ENCODE data around the gene KDM1A. TPM values are rescaled to one million over a fixed set of nuclear protein-coding genes. Genes with fewer than 3 reads are reported as not detected.
"Not testable (repeated sequence)": the region's sequence is repeated elsewhere in the genome, so short reads cannot be mapped to it uniquely, and the experiment has no call there.

The KDM1A gene
- total and polyA plus RNA-seq, 9 of the 15 experiments (the other 6 are each of a cell fraction or from before 2014, with no cell fraction given): 59.2 to 181 (median 168) TPM

GRCh38 chr1:22978299-22978698 is 41.0 kb upstream of the KDM1A start:
- peaks cover 5 to 15% of the 10 kb centered on the region in 2 experiments; a peak in 3 of 5 replicates for H3K27me3 ChIP-seq (ENCODE audit: control insufficient read depth in 2 of 2, insufficient read depth in 2 of 2, low read length in 2 of 2)
- no peak for TF ChIP-seq JUNB (CRISPR knock-in tag; conservative IDR thresholded peaks at IDR 0.05)
- peak; percentile 6 for TF ChIP-seq MEIS2 (IDR thresholded peaks at IDR 0.05; ENCODE audit: partially characterized antibody)
- TF ChIP-seq CEBPB (tag; IDR thresholded peaks at IDR 0.05): 0 out of 2 replicates have a peak, but pooled peaks have one; percentile 10
- 42% methylated on average over 3 of the region's 3 CpGs for WGBS (ENCODE audit: insufficient coverage, low coverage, missing lambda C conversion rate)
- POLR2A ChIA-PET: no interaction called here
- H3K79me2 ChIP-seq (ENCODE audit: control insufficient read depth, insufficient read depth, low read length): no peaks in the 10 kb centered on the region
- H3K4me3 ChIP-seq: no peak overlapping the region
- no TSS peak for BruUV-seq (replicated peaks)
- peaks cover 0 to 4% of the 10 kb centered on the region in 2 experiments; a peak in 2 of 5 replicates for H3K4me1 ChIP-seq (replicated peaks in 1 of 2; ENCODE audit: control insufficient read depth in 2 of 2, insufficient read depth in 2 of 2, low read length in 2 of 2)
- no peak overlapping the region for H3K9ac ChIP-seq (ENCODE audit: insufficient read depth in 1 of 2, low read depth in 2 of 2, low read length in 2 of 2)
- CTCF ChIA-PET (ENCODE audit: low intra/inter-chr PET ratio): interaction anchor here (0.7 to 3.1 kb wide), 2 partner anchors 120 to 217 kb away, joined by 3 to 21 read pairs; no protein-coding TSS in a partner anchor
- intact Hi-C loops (cut with micrococcal nuclease): loop anchor here (5.0 to 10.0 kb wide), 3 partner anchors 104 to 557 kb away; partner anchors contain the start of gene E2F2
- ATAC-seq: no peak
- H3K9me3 ChIP-seq (replicated peaks; ENCODE audit: control insufficient read depth, insufficient read depth, low read depth, low read length): no peaks in the 10 kb centered on the region; the same call in 1 of the 2 replicates
- no peak overlapping the region for H2AFZ ChIP-seq (ENCODE audit: low read depth, low read length)
- FAIRE-seq: no peak
- in situ Hi-C loops (cut with MboI): loop anchor here (5.0 to 10.0 kb wide), 4 partner anchors 117 to 557 kb away; partner anchors contain the start of gene E2F2
- no peak for DNase-seq (ENCODE audit: extremely low read depth in 1 of 4, low spot score in 3 of 4)
- peaks cover 4% of the 10 kb centered on the region for H3K9me1 ChIP-seq (ENCODE audit: control insufficient read depth, insufficient read depth, low read length)
- no peaks in the 10 kb centered on the region for H4K20me1 ChIP-seq (replicated peaks; ENCODE audit: control insufficient read depth, insufficient read depth, low read length)
- H3K27ac ChIP-seq (ENCODE audit: extremely low read depth, low read depth, low read length): no peak overlapping the region
- H3K36me3 ChIP-seq (ENCODE audit: control insufficient read depth, insufficient read depth, low read length): no peaks in the 10 kb centered on the region
- no peak overlapping the region for H3K4me2 ChIP-seq (ENCODE audit: insufficient read depth, low read length)

- H3K4me3 ChIP-seq; BruUV-seq (replicated peaks); H3K27ac ChIP-seq (ENCODE audit: extremely low read depth, low read depth, low read length); H3K79me2 ChIP-seq (ENCODE audit: control insufficient read depth, insufficient read depth, low read length); DNase-seq (ENCODE audit: extremely low read depth in 1 of 4, low spot score in 3 of 4); H2AFZ ChIP-seq (ENCODE audit: low read depth, low read length); FAIRE-seq; H3K9ac ChIP-seq (ENCODE audit: insufficient read depth in 1 of 2, low read depth in 2 of 2, low read length in 2 of 2); H3K4me1 ChIP-seq (replicated peaks in 1 of 2; ENCODE audit: control insufficient read depth in 2 of 2, insufficient read depth in 2 of 2, low read length in 2 of 2); H3K9me3 ChIP-seq (replicated peaks; ENCODE audit: control insufficient read depth, insufficient read depth, low read depth, low read length); H3K9me1 ChIP-seq (ENCODE audit: control insufficient read depth, insufficient read depth, low read length); H3K4me2 ChIP-seq (ENCODE audit: insufficient read depth, low read length); in situ Hi-C loops (cut with MboI); ATAC-seq; CTCF ChIA-PET (ENCODE audit: low intra/inter-chr PET ratio); intact Hi-C loops (cut with micrococcal nuclease); H4K20me1 ChIP-seq (replicated peaks; ENCODE audit: control insufficient read depth, insufficient read depth, low read length); H3K36me3 ChIP-seq (ENCODE audit: control insufficient read depth, insufficient read depth, low read length): not testable (repeated sequence)
- 25% methylated on average over 3 of the region's 3 CpGs for WGBS (ENCODE audit: insufficient coverage, low coverage, missing lambda C conversion rate)
- POLR2A ChIA-PET: interaction anchor here (1.6 kb wide), 1 partner anchor 9 kb away, joined by 3 read pairs; no protein-coding TSS in a partner anchor
- H3K27me3 ChIP-seq (ENCODE audit: control insufficient read depth in 2 of 2, insufficient read depth in 2 of 2, low read length in 2 of 2): peaks cover 5 to 15% of the 10 kb centered on the region in 2 experiments; a peak in 3 of 5 replicates
Observed at GRCh38 chr1:22980471-22980790, 38.8 kb upstream of the KDM1A start.

All from K562 (cell line).